Epithelial cell of esophagus (primary cell): ENCODE data around the gene TNFRSF4.

ENCODE experiments used
- DNase-seq: peaks from one replicate; pipeline ENCODE4 v3.0.0; 2010; ENCODE audit warnings: low read depth
- H3K4me3 ChIP-seq: 2 replicates; pipeline ENCODE4 v1.5.1; 2011; ENCODE audit warnings: mild to moderate bottlenecking, low read length, control low read depth
- TF ChIP-seq, protein P1 (sequence below): IDR thresholded peaks from 2 replicates; pipeline ENCODE4 v1.5.1; 2011; ENCODE audit warnings: low read depth, mild to moderate bottlenecking, low read length, control low read depth, inconsistent platforms; ENCODE audit not compliant: insufficient read depth; ENCODE audit errors: missing control alignments

TNFRSF4 gene

GRCh38 chr1:1199961-1200875, 13.7 kb downstream of the TNFRSF4 start:
- DNase-seq: no peak
- H3K4me3 ChIP-seq: no peak overlapping the region
- TF ChIP-seq, protein P1, sequence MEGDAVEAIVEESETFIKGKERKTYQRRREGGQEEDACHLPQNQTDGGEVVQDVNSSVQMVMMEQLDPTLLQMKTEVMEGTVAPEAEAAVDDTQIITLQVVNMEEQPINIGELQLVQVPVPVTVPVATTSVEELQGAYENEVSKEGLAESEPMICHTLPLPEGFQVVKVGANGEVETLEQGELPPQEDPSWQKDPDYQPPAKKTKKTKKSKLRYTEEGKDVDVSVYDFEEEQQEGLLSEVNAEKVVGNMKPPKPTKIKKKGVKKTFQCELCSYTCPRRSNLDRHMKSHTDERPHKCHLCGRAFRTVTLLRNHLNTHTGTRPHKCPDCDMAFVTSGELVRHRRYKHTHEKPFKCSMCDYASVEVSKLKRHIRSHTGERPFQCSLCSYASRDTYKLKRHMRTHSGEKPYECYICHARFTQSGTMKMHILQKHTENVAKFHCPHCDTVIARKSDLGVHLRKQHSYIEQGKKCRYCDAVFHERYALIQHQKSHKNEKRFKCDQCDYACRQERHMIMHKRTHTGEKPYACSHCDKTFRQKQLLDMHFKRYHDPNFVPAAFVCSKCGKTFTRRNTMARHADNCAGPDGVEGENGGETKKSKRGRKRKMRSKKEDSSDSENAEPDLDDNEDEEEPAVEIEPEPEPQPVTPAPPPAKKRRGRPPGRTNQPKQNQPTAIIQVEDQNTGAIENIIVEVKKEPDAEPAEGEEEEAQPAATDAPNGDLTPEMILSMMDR: no peak

GRCh38 chr1:1199141-1199960, 14.6 kb downstream of the TNFRSF4 start:
- H3K4me3 ChIP-seq: no peak overlapping the region
- TF ChIP-seq, protein P1: no peak
- no peak for DNase-seq

GRCh38 chr1:1198423-1199140, 15.4 kb downstream of the TNFRSF4 start:
- TF ChIP-seq, protein P1: no peak
- H3K4me3 ChIP-seq: no peak overlapping the region
- DNase-seq: no peak

DNA sequence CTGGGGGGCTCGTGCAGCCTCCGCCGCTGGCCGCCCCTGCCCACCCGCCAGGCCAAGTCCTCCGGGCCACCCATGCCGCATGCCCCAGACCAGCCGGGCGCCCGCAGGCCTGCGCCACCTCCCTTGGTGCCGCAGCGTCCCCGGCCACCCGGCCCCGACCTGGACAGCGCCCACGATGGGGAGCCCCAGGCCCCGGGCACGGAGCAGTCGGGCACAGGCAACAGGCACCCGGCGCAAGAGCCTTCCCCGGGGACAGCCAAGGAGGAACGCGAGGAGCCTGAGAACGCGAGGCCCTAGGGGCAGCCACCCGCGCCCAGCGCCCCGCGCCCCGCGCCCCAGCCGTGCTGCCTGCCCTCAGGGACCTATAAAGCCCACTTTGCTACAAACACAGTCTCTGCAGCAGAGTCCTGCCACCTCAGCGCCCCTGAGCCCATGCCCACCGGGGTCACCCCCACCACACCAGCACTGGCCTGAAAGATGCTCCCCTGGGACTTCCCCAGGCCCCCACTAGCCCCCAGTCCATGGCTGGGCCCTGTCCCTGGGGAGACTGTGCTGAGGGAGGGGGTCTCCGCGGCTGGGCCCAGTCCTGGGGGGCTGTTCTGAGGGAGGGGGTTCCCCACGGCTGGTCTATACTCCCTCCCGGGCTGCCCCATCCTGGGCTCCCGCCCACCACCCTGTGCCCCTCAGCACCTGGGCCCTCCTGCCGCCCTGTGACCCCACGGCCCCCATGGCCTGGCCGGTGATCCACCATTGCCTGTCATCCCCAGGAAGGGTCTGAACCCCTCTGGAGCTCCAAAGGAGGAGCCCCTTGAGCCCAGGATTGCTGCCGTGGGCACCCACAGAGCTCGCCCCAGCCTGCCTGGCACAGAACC, 16.2 kb downstream of the TNFRSF4 start:
- no peak for DNase-seq
- TF ChIP-seq, protein P1: no peak
- H3K4me3 ChIP-seq: no peak overlapping the region

DNA sequence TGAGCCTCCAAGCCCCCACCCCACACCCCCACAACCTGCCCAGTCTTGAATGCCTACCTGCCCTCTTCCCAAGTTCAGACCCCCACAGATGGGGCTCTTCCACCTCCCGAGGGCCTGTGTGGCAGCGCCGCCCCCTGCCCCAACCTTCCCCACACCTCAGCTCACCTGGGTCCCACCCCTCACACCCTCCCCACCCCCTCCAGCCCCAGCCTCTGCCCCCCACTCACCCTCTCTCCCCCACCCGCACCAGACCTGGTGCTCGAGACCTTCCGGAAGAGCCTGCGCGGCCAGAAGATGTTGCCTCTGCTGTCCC, 16.8 kb downstream of the TNFRSF4 start:
- H3K4me3 ChIP-seq: no peak overlapping the region
- no peak for DNase-seq
- TF ChIP-seq, protein P1: no peak
